GM21360 (cell line): Measurements from ENCODE around the gene COPB2.

Experiments
- ATAC-seq: cut with Tn5 transposase; IDR thresholded peaks from one replicate; pipeline ENCODE4 v1.9.1; 2021; ENCODE audit warnings: mild to moderate bottlenecking, moderate library complexity; ENCODE audit not compliant: unreplicated experiment

COPB2 gene

DNA sequence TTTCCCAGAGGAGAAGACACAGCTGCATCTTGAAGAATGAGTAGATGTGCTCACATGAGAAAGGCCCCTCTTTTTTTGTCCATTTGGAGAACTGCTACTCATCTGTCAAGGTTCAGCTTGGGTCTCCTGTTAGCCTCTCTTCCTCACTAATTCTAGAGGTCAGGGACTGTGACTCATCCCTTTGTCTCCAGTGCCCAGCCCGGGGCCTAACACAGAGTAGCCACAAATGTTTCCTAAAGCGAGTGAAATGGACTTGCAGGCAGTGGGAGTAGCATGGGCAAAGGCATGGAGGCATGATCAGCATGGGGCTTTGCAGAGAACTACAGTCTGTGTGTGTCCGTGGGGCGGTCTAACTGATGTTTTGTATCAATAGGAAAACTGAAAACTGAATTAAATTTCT is 79.6 kb downstream of the COPB2 start:
- ATAC-seq, result no peak

DNA sequence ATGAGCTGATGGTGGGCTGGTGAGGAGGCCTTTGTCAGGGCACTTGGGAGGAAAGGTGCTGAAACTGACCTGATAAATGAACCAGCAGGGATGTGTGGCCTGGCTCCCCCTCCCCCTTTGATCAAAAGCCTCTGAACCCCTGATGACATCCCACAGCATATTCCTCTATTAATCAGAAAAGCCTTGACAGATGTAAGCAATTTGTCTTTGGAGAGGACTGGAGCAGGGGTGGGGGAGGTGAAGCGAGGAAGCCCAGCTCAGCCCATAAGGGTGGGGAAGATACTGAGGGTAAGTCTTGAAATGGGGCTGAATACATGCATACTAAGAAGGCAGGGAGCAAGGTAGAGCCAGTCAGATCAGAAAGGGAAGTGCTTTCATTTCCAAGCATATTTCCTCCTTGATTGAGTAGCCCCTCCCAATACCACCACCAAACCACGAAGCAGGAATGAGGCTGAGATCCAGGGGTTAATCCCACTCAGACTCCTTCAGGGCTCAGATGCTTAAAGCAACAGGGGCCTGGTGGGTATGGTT is 80.3 kb downstream of the COPB2 start:
- ATAC-seq, result no peak

DNA sequence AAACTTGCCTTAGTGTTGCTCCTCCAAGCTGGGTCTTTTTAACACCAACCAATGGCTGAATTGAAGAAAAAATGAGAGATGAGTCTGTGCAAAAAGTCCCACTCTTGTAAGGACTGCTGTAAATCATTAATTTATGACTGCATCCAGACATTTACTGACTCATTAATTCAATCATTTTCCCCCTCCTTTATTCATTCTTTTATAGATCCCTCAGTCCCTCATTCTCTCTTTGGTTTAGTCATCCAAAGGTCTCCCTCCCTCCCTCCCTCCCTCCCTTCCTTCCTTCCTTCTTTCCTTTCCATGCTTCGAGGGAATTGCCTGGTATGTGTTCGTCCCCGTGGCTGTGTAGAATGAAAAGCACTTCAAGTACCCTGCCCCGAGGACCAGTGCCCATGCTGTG is 80.9 kb downstream of the COPB2 start:
- ATAC-seq, result no peak

DNA sequence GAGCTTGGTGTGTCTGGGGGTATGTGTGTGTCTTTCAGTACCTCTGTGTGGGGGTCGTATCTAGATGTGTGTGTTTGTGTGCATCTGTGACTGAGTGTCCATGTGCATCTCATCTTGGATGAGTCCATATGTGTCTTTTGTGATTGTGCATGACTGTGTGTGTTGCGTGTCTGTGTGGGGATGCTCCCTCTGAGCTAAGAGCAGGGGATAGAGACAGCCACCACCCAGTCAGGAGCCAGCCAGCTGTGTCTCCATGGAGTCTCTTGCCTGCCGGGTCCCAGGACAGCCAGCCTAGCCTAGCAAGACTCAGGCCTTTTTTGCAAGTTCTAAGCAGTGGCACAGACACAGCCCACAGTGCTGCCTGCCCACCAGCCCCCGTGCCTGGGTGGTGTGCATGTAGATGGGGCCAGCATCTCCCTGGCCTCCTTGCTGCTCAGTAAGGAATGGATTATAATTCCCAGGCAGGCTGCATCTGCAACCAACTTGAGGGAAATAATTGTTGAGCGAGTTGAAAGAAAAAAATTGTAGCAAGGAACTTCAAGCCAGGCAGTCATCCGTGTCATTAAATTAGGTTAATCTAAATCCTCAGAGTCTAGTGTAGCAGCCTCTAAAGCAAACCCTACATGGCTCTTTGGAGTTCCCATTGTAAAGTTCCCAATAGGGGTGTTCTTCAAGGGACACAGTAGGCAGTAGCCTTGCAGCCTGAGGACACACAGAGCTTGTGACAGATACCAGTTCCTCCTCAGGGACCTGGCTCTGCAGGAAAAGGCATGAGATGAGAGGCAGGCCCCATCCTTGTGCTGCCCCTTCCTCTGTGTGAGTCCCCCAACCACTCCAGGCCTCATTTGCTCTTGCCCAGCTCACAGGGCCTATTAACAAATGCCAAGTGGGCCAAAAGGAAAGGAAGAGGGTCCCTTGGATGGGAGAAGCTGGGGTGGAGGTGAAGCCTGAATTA is 81.6 kb downstream of the COPB2 start:
- no peak for ATAC-seq
